Hepatocyte (in vitro differentiated cells): ENCODE results near the gene MYL7.

Source experiments
- EZH2 ChIP-seq: fragments of 200-600 bp; sonication (generic); IDR thresholded peaks from 2 replicates; pipeline ENCODE4 v1.6.1; 2016; ENCODE audit warnings: antibody characterized with exemption, mild to moderate bottlenecking, borderline replicate concordance
- TF ChIP-seq, protein P1 (sequence below): fragments of 200-600 bp; sonication (generic); IDR thresholded peaks from 2 replicates; pipeline ENCODE4 v1.5.1; 2016; ENCODE audit warnings: antibody characterized with exemption, mild to moderate bottlenecking; ENCODE audit not compliant: poor library complexity

GRCh38 chr7:44159824-44160630 is 18.9 kb upstream of the MYL7 start:
- TF ChIP-seq, protein P1, sequence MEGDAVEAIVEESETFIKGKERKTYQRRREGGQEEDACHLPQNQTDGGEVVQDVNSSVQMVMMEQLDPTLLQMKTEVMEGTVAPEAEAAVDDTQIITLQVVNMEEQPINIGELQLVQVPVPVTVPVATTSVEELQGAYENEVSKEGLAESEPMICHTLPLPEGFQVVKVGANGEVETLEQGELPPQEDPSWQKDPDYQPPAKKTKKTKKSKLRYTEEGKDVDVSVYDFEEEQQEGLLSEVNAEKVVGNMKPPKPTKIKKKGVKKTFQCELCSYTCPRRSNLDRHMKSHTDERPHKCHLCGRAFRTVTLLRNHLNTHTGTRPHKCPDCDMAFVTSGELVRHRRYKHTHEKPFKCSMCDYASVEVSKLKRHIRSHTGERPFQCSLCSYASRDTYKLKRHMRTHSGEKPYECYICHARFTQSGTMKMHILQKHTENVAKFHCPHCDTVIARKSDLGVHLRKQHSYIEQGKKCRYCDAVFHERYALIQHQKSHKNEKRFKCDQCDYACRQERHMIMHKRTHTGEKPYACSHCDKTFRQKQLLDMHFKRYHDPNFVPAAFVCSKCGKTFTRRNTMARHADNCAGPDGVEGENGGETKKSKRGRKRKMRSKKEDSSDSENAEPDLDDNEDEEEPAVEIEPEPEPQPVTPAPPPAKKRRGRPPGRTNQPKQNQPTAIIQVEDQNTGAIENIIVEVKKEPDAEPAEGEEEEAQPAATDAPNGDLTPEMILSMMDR, result no peak
- TF ChIP-seq EZH2, result no peak
